NB4 (cell line): Measurements from ENCODE around the gene NLRP3.

Experiments
- POLR2A ChIP-seq: IDR thresholded peaks from 2 replicates; pipeline ENCODE4 v1.6.1; 2011; ENCODE audit warnings: mild to moderate bottlenecking; ENCODE audit not compliant: insufficient read length; ENCODE audit errors: extremely low read depth
- TF ChIP-seq, protein P1 (sequence below): IDR thresholded peaks from 2 replicates; pipeline ENCODE4 v1.6.1; 2011; ENCODE audit warnings: low read depth, low read length

DNA sequence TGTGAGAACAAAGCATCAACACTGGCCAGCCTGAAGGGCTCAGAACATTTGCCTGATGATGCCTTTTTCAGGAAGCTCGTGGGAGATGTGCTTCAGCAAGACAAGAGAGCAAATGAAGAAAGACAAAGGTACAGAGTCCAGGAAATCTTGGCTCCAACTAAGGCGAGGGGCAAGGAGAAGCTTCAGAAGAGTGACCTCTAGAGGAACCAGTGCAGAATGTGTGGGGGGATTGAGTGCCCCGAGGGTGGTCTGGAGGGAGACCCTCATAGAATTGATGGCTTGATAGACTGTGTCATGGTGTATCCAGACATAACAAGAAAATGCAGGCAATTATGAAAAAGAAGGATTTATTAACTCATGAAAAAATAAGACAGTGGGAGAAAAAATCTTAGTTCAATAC lies 15.3 kb upstream of the NLRP3 start:
- TF ChIP-seq POLR2A: no peak
- TF ChIP-seq, protein P1, sequence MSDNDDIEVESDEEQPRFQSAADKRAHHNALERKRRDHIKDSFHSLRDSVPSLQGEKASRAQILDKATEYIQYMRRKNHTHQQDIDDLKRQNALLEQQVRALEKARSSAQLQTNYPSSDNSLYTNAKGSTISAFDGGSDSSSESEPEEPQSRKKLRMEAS: 0 out of 2 replicates have a peak, but pooled peaks have one; percentile 16
